HFFc6 (cell line): Measurements from ENCODE around the gene MMP3. TPM values are rescaled to one million over a fixed set of nuclear protein-coding genes. Genes with fewer than 3 reads are reported as not detected.
"Not testable (repeated sequence)": the region's sequence is repeated elsewhere in the genome, so short reads cannot be mapped to it uniquely, and the experiment has no call there.

Experiments
- DNase-seq: peaks from one replicate; pipeline ENCODE4 v3.0.0-alpha.2; 2018
- H3K27ac Mint-ChIP-seq: 2 replicates; pipeline ENCODE4 v1.8.0; 2020; ENCODE audit warnings: mild to moderate bottlenecking, mixed read lengths
- H3K27me3 Mint-ChIP-seq: 2 replicates; pipeline ENCODE4 v1.8.0; 2021; ENCODE audit warnings: mild to moderate bottlenecking, moderate library complexity, mixed read lengths; ENCODE audit not compliant: insufficient read depth
- H3K36me3 Mint-ChIP-seq: 2 replicates; pipeline ENCODE4 v1.8.0; 2021; ENCODE audit warnings: low read depth, mixed read lengths
- H3K4me1 Mint-ChIP-seq: 2 replicates; pipeline ENCODE4 v1.8.0; 2020; ENCODE audit warnings: low read depth, mixed read lengths
- H3K4me3 Mint-ChIP-seq: 2 replicates; pipeline ENCODE4 v1.8.0; 2020; ENCODE audit warnings: mild to moderate bottlenecking, moderate library complexity, mixed read lengths
- H3K9me3 Mint-ChIP-seq: 2 replicates; pipeline ENCODE4 v1.8.0; 2020; ENCODE audit warnings: mild to moderate bottlenecking, mixed read lengths
- CTCF ChIP-seq: fragments of 200-600 bp; sonication (generic); IDR thresholded peaks from 2 replicates; pipeline ENCODE4 v1.5.0; 2021; ENCODE audit warnings: antibody characterized with exemption, mild to moderate bottlenecking
- total RNA-seq, 6 experiments: library from RNA; stranded (reverse); fragmentation: NEBNext Ultra II Directional; extraction: Animal tissue kit (Norgen Biotek cat#: 25700); gene quantifications; 2 replicates in 1 of 6; 3 replicates in 5 of 6; pipeline ENCODE4 v1.2.3, GENCODE V29; 2021

Gene MMP3
- total RNA-seq, 6 experiments from 2014 or later, result 35.4 to 112 (median 42.1) TPM

- no peak for DNase-seq
- H3K4me3 Mint-ChIP-seq, result no peak overlapping the region
- no peak overlapping the region for H3K27ac Mint-ChIP-seq
- no peaks in the 10 kb centered on the region for H3K27me3 Mint-ChIP-seq
- H3K4me1 Mint-ChIP-seq, result peaks cover 18% of the 10 kb centered on the region
- no peaks in the 10 kb centered on the region for H3K36me3 Mint-ChIP-seq
- H3K9me3 Mint-ChIP-seq, result no peaks in the 10 kb centered on the region
- TF ChIP-seq CTCF, result no peak
These were observed 36.4 kb upstream of the MMP3 start for GRCh38 chr11:102879801-102880200.

GRCh38 chr11:102878595-102878994 is 35.2 kb upstream of the MMP3 start:
- Mint-ChIP-seq H3K9me3 (no peaks in the 10 kb centered on the region), H3K36me3 (no peaks in the 10 kb centered on the region), H3K27ac (no peak overlapping the region), H3K4me1 (peaks cover 25% of the 10 kb centered on the region), H3K27me3 (no peaks in the 10 kb centered on the region; the same call in 1 of the 2 replicates), H3K4me3 (no peak overlapping the region)
- TF ChIP-seq CTCF, result no peak
- DNase-seq, result no peak

GRCh38 chr11:102874852-102875251 is 31.4 kb upstream of the MMP3 start, which contains the start of gene MMP12:
Gene MMP12 (minus strand): TSS chr11:102874982. CDS start chr11:102874937, 45 bp downstream.
- no peaks in the 10 kb centered on the region for H3K36me3 Mint-ChIP-seq
- TF ChIP-seq CTCF, result no peak
- no peaks in the 10 kb centered on the region for H3K9me3 Mint-ChIP-seq
- H3K4me1 Mint-ChIP-seq, result peaks cover 12% of the 10 kb centered on the region
- peak; percentile 7 for DNase-seq
- H3K4me3 Mint-ChIP-seq, result no peak within 1 kb of the TSS; the same call in 1 of the 2 replicates
- no peak within 1 kb of the TSS for H3K27ac Mint-ChIP-seq
- H3K27me3 Mint-ChIP-seq, result no peaks in the 10 kb centered on the region; the same call in 1 of the 2 replicates

GRCh38 chr11:102869354-102869964 is 26.1 kb upstream of the MMP3 start:
- not testable (repeated sequence) for H3K27me3 Mint-ChIP-seq, H3K4me3 Mint-ChIP-seq, H3K9me3 Mint-ChIP-seq, H3K36me3 Mint-ChIP-seq, DNase-seq
- Mint-ChIP-seq H3K4me1 (peaks cover 34% of the 10 kb centered on the region), H3K27ac (0 out of 2 replicates have a peak overlapping the region, but pooled peaks have one; percentile 12)

GRCh38 chr11:102868339-102868738 is 24.9 kb upstream of the MMP3 start:
- Mint-ChIP-seq H3K4me3 (peak overlapping the region; percentile 53), H3K27me3 (no peaks in the 10 kb centered on the region; the same call in 1 of the 2 replicates), H3K9me3 (no peaks in the 10 kb centered on the region), H3K27ac (peak overlapping the region; percentile 65), H3K4me1 (peaks cover 35% of the 10 kb centered on the region), H3K36me3 (no peaks in the 10 kb centered on the region)
- no peak for TF ChIP-seq CTCF
- peak; percentile 50 for DNase-seq

- Mint-ChIP-seq H3K36me3 (no peaks in the 10 kb centered on the region), H3K27me3 (no peaks in the 10 kb centered on the region; the same call in 1 of the 2 replicates), H3K9me3 (no peaks in the 10 kb centered on the region)
These were observed 21.3 kb upstream of the MMP3 start for GRCh38 chr11:102864724-102865123.

More at GRCh38 chr11:102864724-102865123, 21.3 kb upstream of the MMP3 start:
- Mint-ChIP-seq H3K27ac (no peak overlapping the region), H3K4me1 (peaks cover 35% of the 10 kb centered on the region), H3K4me3 (no peak overlapping the region)
- TF ChIP-seq CTCF, result no peak
- no peak for DNase-seq
